Kidney epithelial cell (primary cell): ENCODE measurements around the gene TLR6. TPM values are rescaled to one million over a fixed set of nuclear protein-coding genes. Genes with fewer than 3 reads are reported as not detected.

Experiments
- DNase-seq: peaks from one replicate; pipeline ENCODE4 v3.0.0-alpha.2; 2010; ENCODE audit warnings: low read depth
- H3K27me3 ChIP-seq: 2 replicates; pipeline ENCODE4 v1.6.0; 2011; ENCODE audit warnings: low read length; ENCODE audit not compliant: control insufficient read depth, insufficient read depth
- H3K36me3 ChIP-seq: 2 replicates; pipeline ENCODE4 v1.5.1; 2011; ENCODE audit warnings: low read length; ENCODE audit not compliant: control insufficient read depth, insufficient read depth
- H3K4me3 ChIP-seq: 2 replicates; pipeline ENCODE4 v1.5.1; 2011; ENCODE audit warnings: low read depth, mild to moderate bottlenecking, control low read depth, low read length
- CTCF ChIP-seq: IDR thresholded peaks from 2 replicates; pipeline ENCODE4 v1.5.1; 2011; ENCODE audit warnings: mild to moderate bottlenecking, moderate library complexity, low read length, control low read depth, inconsistent platforms; ENCODE audit not compliant: insufficient read depth, poor library complexity, severe bottlenecking
- total RNA-seq: library from RNA; depleted of rRNA; stranded (reverse); fragments of >200 nt; gene quantifications from 2 replicates; pipeline ENCODE4 v1.2.3, GENCODE V29; 2015

The TLR6 gene
- total RNA-seq, 1 donor from 2014 or later, result 1.3 TPM

GRCh38 chr4:38902221-38902620 is 45.6 kb upstream of the TLR6 start:
- no peaks in the 10 kb centered on the region for H3K27me3 ChIP-seq
- DNase-seq, result no peak
- no peaks in the 10 kb centered on the region for H3K36me3 ChIP-seq
- TF ChIP-seq CTCF, result no peak
- no peak overlapping the region for H3K4me3 ChIP-seq

- no peaks in the 10 kb centered on the region for H3K27me3 ChIP-seq
- H3K4me3 ChIP-seq, result no peak overlapping the region
- no peak for TF ChIP-seq CTCF
- no peak for DNase-seq
- no peaks in the 10 kb centered on the region for H3K36me3 ChIP-seq
These were observed 41.6 kb upstream of the TLR6 start for GRCh38 chr4:38898245-38898644.

- Histone ChIP-seq H3K27me3 (no peaks in the 10 kb centered on the region), H3K4me3 (no peak overlapping the region), H3K36me3 (no peaks in the 10 kb centered on the region)
- DNase-seq, result no peak
- no peak for TF ChIP-seq CTCF
These were observed 40.3 kb upstream of the TLR6 start for GRCh38 chr4:38896940-38897339.

DNA sequence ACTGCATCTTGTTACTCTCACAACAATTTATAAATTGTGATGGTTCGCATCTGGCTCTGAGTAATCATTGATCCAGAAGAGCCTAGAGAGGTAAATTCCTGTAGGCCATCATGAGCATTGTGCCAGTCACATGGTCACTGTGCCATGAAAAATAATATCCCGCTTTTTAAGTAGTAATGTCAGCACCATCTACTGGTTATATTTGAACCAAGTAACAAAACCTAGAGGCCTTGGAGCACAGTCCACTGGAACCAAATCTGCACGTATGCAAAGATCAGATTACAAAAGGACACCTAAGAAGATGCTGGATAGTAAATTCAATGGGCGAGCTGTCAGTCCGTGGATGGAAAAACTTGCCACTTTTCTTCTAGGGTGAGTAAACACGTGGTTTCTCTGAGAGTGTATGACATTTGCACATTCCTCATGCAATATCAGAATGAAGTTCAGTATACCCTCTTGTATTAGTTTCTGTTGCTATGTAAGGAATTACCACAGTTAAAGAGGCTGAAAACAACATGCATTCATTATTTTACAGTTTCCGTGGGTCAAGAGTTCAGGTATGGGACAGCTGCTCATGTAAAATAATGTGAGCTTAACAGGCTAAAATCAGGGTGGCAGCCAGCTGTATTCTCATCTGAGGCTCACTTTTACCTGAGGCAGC is 37.8 kb upstream of the TLR6 start:
- no peak overlapping the region for H3K4me3 ChIP-seq
- no peaks in the 10 kb centered on the region for H3K36me3 ChIP-seq
- no peak for DNase-seq
- no peaks in the 10 kb centered on the region for H3K27me3 ChIP-seq
- no peak for TF ChIP-seq CTCF

DNA sequence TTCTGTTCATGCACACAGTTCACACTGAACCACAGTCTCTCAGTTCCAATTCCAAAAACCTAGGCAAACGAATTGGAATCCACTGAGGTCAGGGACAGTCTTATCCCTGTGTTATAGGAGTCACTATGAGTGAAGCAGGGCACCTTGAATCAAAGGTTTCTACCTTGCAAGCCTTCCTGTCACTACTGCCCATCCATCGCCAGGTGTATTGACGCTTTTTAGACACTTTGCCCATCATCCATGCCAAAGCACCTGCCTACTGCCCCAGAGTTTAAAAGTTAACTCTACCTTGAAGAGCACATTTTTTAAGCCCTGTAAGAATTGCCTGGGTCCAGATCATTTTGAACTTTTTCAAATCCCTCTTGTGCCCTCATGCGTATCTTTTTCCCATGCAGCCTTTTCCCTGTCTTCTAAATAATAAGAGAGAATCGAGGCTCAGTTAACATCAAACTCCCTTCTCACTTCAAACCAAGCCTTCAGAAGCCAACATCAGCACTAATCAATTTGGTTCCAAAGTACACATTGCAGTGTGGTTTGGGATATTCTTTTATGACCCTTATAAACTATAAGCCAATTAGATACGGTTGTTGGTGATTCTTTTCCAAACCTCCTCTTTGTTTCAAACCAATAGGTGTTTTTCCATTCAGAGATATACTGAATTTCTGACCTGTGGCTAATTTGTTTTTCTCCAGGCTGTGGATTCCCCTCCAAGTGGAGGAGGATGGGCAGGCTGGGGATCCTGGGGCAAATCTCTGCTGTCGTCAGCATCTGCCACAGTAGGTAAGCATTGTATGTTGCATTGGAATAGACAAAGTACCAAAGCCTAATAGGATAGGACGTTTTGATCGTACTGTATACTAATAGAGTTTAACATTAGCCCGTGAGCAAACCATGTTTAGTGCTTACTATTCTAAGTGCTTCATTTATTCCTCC is 34.7 kb upstream of the TLR6 start:
- Histone ChIP-seq H3K27me3 (no peaks in the 10 kb centered on the region), H3K36me3 (no peaks in the 10 kb centered on the region), H3K4me3 (no peak overlapping the region)
- TF ChIP-seq CTCF, result no peak
- no peak for DNase-seq
